ENCODE measurements around the gene SPPL3.

The SPPL3 gene

DNA sequence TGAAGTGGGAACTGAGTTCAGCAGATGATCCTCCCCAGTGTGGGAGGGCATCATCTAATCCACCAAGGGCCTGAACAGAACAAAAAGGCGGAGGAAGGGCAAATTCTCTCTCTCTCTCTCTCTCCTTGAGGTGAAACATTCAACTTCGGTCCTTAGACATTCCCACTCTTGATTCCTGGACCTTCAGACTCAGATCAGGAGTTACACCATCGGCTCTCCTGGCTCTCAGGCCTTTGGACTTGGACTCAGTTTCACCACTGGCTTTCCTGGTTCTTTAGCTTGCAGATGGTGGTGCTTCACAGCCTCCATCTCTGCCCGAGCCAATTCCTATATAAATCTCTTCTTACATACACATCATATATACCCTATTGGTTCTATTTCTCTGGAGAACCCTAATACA lies 73.2 kb downstream of the SPPL3 start:
- H3K9ac ChIP-seq = no peak overlapping the region
- H3K4me3 ChIP-seq (IDR thresholded peaks at IDR 0.05; ENCODE audit: insufficient read depth, low read depth, low read length) = no peak overlapping the region
- no peaks in the 10 kb centered on the region for H3K27me3 ChIP-seq (ENCODE audit: insufficient read depth, low read depth)
- H3K79me2 ChIP-seq (ENCODE audit: insufficient read depth, low read depth) = peaks cover 9% of the 10 kb centered on the region; the same call in 1 of the 2 replicates
- H4K20me1 ChIP-seq (ENCODE audit: insufficient read depth) = no peaks in the 10 kb centered on the region
- peaks cover 66% of the 10 kb centered on the region for H3K4me1 ChIP-seq (ENCODE audit: low read depth, poor library complexity, severe bottlenecking)
- no peak overlapping the region for H3K4me2 ChIP-seq
- H2AFZ ChIP-seq (ENCODE audit: low read depth) = no peak overlapping the region
- H3K36me3 ChIP-seq (ENCODE audit: insufficient read depth) = no peaks in the 10 kb centered on the region
- no peak for TF ChIP-seq CTCF (conservative IDR thresholded peaks at IDR 0.05; ENCODE audit: low read depth, low read length)
- no peak overlapping the region for H3K27ac ChIP-seq

DNA sequence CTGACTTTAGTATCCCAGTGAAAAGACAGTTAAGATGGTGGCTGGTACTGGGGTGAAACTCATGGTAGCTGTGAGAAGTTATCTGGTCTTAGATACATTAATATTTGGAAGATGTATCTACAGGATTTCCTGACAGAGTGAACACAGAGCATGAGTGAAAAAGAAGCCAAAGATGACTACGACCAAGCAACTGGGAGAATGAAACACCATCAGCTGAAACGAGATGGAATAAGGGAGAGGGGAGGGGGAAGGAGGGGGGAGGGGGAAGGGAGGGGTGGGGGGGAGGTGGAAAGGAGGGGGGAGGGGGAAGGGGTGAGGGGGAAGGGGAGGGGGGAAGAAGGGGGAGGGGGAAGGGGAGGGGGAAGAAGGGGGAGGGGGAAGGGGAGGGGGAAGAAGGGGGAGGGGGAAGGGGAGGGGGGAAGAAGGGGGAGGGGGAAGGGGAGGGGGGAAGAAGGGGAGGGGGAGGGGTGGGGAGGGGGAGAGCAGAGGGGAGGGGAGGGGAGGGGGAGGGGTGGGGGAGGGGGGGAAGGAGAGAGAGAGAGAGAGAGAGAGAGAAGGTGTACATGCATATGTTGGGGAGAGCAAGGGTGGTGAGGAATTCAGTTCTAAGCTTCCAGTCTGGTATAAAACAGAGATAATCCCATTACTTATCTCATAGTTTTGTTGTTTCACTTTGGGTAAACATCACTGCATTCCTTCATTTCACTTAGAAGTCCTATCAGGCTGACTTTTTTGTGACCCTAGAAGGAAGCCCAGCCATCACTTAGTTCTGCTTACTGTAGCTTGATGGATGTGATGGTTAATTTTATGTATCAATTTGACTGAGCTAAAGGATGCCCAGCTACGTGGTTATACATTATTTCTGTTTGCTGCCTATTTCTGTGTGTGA lies 73.9 kb downstream of the SPPL3 start:
- no peak overlapping the region for H3K4me3 ChIP-seq (IDR thresholded peaks at IDR 0.05; ENCODE audit: insufficient read depth, low read depth, low read length)
- H3K36me3 ChIP-seq (ENCODE audit: insufficient read depth) = no peaks in the 10 kb centered on the region
- H2AFZ ChIP-seq (ENCODE audit: low read depth) = no peak overlapping the region
- H3K27me3 ChIP-seq (ENCODE audit: insufficient read depth, low read depth) = no peaks in the 10 kb centered on the region
- no peaks in the 10 kb centered on the region for H4K20me1 ChIP-seq (ENCODE audit: insufficient read depth)
- H3K27ac ChIP-seq = no peak overlapping the region
- H3K9ac ChIP-seq = no peak overlapping the region
- no peak overlapping the region for H3K4me2 ChIP-seq
- H3K79me2 ChIP-seq (ENCODE audit: insufficient read depth, low read depth) = peaks cover 9% of the 10 kb centered on the region; the same call in 1 of the 2 replicates
- peaks cover 60% of the 10 kb centered on the region for H3K4me1 ChIP-seq (ENCODE audit: low read depth, poor library complexity, severe bottlenecking)
- no peak for TF ChIP-seq CTCF (conservative IDR thresholded peaks at IDR 0.05; ENCODE audit: low read depth, low read length)

DNA sequence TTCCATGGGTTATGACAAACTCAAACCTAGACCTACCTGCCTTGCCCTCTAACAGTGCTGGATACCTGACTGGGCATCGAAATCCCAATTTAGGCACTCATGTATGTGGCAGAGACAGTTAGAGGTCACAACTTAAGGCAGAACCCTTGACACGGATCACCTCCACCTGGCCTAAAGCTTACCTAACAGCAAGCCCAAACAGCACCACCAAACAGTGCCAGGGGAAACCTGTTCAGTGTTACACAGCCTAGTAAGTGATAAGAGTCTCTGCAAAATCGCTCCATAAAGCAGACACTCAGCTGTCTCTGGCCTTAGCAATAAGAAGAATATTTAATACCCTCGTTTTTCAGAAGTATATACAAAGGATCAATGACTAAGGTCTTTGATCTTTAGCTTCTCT lies 77.8 kb downstream of the SPPL3 start:
- Histone ChIP-seq H4K20me1 (ENCODE audit: insufficient read depth) (no peaks in the 10 kb centered on the region), H3K4me1 (ENCODE audit: low read depth, poor library complexity, severe bottlenecking) (peaks cover 20% of the 10 kb centered on the region)

DNA sequence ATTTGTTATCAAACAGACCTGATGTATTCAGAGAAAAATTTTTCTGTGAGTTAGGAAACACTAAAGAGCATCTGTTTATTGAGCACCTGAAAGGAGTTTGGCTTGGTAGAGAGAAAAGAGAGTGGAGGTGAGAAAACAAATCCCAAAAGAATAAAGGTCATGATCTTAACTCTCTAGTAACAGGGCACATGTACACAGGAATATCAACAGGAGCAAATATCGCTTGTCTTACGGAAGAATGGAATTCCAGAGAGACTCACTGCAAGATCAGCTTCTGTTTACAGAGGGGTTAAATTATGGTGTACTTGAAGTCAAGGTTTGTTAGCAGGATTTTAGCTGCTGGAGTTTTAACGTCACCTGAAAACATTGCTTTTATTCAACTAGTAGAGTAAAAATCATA lies 78.8 kb downstream of the SPPL3 start:
- Histone ChIP-seq H3K79me2 (ENCODE audit: insufficient read depth, low read depth) (no peaks in the 10 kb centered on the region; the same call in 1 of the 2 replicates), H3K27ac (no peak overlapping the region)
- no peak for TF ChIP-seq CTCF (conservative IDR thresholded peaks at IDR 0.05; ENCODE audit: low read depth, low read length)

More for the DNA sequence above, 77.8 kb downstream of the SPPL3 start:
- Histone ChIP-seq H3K9ac (no peak overlapping the region), H2AFZ (ENCODE audit: low read depth) (no peak overlapping the region), H3K79me2 (ENCODE audit: insufficient read depth, low read depth) (no peaks in the 10 kb centered on the region; the same call in 1 of the 2 replicates), H3K27ac (no peak overlapping the region), H3K27me3 (ENCODE audit: insufficient read depth, low read depth) (no peaks in the 10 kb centered on the region), H3K36me3 (ENCODE audit: insufficient read depth) (no peaks in the 10 kb centered on the region), H3K4me2 (no peak overlapping the region), H3K4me3 (IDR thresholded peaks at IDR 0.05; ENCODE audit: insufficient read depth, low read depth, low read length) (no peak overlapping the region)
- no peak for TF ChIP-seq CTCF (conservative IDR thresholded peaks at IDR 0.05; ENCODE audit: low read depth, low read length)

More for the DNA sequence above, 78.8 kb downstream of the SPPL3 start:
- Histone ChIP-seq H4K20me1 (ENCODE audit: insufficient read depth) (no peaks in the 10 kb centered on the region), H3K9ac (no peak overlapping the region), H3K4me1 (ENCODE audit: low read depth, poor library complexity, severe bottlenecking) (peaks cover 12% of the 10 kb centered on the region), H2AFZ (ENCODE audit: low read depth) (no peak overlapping the region), H3K4me2 (no peak overlapping the region), H3K27me3 (ENCODE audit: insufficient read depth, low read depth) (no peaks in the 10 kb centered on the region), H3K36me3 (ENCODE audit: insufficient read depth) (no peaks in the 10 kb centered on the region), H3K4me3 (IDR thresholded peaks at IDR 0.05; ENCODE audit: insufficient read depth, low read depth, low read length) (no peak overlapping the region)
